ENCODE data around the gene KCNC3.

KCNC3 gene

DNA sequence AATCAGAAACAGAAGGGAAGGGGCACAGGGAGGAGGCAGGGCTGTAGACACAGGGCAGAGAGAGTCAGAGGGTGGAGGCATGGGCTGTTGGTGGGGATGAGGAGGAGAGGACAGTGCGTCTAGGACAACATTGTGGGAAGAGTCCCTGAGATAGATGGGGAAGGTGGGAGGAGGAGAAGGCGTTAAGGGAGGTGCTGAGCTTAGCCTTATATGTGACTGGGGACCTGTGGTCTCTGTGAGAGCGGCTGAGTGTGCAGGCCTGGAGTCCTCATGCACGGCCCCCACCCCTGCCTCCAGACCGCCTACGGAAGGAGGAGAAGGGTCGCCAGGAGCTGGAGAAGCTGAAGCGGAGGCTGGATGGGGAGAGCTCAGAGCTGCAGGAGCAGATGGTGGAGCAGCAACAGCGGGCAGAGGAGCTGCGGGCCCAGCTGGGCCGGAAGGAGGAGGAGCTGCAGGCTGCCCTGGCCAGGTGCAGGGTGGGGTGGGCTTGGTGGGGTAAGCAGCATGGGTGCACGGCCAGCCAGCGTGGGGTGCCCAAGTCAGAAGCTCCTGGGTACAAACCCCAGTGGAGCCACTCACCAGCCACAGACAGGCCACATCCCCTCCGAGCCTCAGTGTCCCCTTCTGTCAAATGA is 56.8 kb downstream of the KCNC3 start:
- no peak for DNase-seq

DNA sequence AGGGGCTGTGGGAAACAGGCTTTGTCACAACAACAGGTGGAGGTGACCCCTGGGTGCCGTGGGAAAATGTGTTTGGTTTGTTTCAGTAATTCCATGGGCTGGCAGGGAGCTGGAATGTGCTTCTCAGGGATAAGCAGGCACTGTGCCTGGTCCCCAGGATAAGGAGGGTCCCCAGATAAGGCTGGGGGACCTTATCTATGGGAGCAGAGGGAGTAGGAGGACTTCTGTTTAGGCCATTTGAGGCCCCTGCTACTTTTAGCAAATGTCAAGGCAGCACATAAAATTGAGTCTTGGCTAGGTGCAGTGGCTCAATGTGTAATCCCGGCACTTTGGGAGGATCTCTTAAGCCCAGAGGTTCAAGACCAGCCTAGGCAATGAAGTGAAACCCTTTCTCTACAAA is 59.5 kb downstream of the KCNC3 start:
- DNase-seq: no peak

DNA sequence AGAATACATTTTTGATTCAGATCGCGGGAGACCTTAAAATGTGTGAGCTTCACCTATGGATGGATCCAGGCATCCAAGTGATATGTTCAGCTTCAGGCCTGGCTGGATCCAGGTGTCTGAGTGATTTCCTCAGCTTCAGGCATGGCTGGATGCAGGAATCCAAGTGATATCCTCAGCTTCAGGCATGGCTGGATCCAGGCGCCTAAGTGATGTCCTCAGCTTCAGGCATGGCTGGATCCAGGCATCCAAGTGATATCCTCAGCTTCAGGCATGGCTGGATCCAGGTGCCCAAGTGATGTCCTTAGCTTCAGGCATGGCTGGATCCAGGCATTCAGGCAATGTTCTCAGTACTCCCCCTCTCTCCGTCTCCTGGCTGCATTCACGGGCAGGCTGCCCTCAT is 60.7 kb downstream of the KCNC3 start:
- DNase-seq: no peak

DNA sequence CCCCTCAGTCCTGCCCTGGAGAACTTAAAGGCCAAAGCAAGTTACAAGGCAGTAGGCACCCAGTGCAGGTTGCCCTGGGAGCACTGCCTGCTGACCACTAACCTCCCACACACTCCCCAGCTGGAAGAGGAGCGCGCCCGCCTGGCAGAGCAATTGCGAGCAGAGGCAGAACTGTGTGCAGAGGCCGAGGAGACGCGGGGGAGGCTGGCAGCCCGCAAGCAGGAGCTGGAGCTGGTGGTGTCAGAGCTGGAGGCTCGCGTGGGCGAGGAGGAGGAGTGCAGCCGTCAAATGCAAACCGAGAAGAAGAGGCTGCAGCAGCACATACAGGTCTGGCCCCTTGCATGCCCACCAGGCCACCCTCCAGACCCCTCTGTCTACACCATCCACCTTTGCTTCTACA is 61.1 kb downstream of the KCNC3 start:
- no peak for DNase-seq

DNA sequence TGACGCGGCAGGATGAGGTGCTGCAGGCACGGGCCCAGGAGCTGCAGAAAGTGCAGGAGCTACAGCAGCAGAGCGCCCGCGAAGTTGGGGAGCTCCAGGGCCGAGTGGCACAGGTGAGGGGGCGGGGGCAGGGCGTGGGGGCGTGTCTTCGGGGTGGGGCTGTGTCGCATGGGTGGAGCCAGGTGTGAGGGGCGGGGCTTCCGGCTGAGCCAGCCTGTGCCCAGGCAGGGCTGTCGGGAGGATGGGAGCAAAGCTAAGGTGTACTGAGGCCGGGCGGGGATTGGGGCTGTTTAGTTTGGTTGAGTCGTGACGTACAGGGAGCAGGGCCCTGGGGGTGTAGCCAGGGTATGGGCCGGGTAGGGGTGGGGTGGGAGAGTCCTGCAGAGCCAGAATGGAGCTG is 62.3 kb downstream of the KCNC3 start:
- no peak for DNase-seq

DNA sequence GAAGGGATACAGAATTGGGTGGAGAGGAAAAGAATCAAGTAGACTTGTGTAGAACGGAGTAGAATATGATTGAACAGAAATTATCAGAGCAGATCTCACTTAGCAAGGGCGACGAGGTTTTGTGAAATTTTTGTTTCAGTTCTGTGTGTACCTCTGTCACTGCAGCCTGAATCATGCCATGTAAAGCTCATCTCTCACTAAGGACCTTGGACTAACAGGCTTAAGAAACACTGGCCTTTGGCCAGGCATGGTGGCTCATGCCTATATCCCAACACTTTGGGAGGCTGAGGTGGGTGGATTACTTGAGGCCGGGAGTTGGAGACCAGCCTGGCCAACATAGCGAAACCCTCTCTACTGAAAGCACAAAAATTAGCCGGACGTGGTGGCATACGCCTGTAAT is 63.1 kb downstream of the KCNC3 start:
- no peak for DNase-seq

DNA sequence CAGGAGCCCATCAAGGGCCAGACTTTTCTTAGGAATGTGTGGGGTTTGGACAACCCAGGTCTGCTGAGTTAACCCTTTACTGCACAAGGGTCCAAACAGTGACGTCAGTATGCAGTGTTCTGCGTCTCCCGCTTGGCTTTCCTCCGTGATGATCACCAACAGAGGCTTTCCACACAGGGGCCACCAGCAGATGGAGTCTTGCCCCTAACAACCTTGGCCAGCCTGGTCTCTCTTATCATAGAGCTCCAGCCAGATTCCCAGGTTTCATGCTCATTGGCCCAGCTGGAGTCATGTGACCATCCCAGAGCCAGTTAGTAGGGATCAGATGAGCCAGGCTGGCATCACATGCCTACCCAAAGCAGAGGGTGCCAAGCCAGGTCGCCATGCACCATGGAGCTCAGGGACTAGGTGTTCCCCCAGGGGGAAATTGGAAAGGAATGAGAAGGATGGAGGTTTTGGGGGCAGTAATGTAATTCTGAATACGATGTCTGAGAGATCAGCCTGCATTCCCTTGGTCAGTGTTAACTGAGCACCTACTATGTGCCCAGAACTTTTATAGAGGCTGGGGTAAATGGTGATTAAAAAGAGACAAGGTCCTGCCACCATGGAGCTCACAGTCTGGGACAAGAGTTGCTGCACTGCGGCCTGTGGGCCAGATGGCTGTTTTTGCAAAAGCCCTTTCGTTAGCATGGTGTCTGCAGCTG is 64.5 kb downstream of the KCNC3 start:
- no peak for DNase-seq

DNA sequence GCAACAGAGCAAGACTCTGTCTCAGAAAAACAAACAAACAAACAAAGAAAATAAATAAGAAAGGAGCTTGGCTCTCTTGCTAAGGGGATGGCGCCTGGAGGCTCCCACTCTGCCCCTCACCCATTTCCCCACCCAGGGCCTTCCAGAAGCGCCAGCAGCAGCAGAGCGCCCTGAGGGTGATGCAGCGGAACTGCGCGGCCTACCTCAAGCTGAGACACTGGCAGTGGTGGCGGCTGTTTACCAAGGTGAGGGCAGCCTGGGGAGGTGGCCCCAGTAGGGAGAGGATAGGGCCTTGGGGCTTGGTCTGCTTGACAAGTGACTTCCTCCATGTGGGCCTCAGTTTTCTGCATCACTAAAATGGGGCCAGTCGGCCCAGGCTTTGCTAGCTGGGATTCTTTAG is 66.0 kb downstream of the KCNC3 start:
- no peak for DNase-seq
